ENCODE measurements around the gene SLC34A1.
"Not testable (repeated sequence)": the region's sequence is repeated elsewhere in the genome, so short reads cannot be mapped to it uniquely, and the experiment has no call there.

The SLC34A1 gene

GRCh38 chr5:177384134-177384533 is at the start of gene SLC34A1:
TSS of gene SLC34A1 (plus strand) at chr5:177384434. CDS start at chr5:177385742, 1,308 bp downstream.
- peaks cover 42% of the 10 kb centered on the region for H3K27me3 ChIP-seq (ENCODE audit: insufficient read depth, low read length)
- no peaks in the 10 kb centered on the region for H3K4me1 ChIP-seq (ENCODE audit: insufficient read depth, low read length)
- no peak within 1 kb of the TSS for H3K4me3 ChIP-seq (ENCODE audit: low read length)
- H3K9me3 ChIP-seq (ENCODE audit: low read length), result no peaks in the 10 kb centered on the region
- H2AFZ ChIP-seq (ENCODE audit: low read depth, low read length), result no peak within 1 kb of the TSS
- H3K36me3 ChIP-seq (ENCODE audit: insufficient read depth, low read length), result no peaks in the 10 kb centered on the region

- no peak overlapping the region for H3K4me3 ChIP-seq (ENCODE audit: low read length)
- no peaks in the 10 kb centered on the region for H3K9me3 ChIP-seq (ENCODE audit: low read length)
- H3K4me1 ChIP-seq (ENCODE audit: insufficient read depth, low read length), result no peaks in the 10 kb centered on the region
- H3K27me3 ChIP-seq (ENCODE audit: insufficient read depth, low read length), result no peaks in the 10 kb centered on the region
- peaks cover 75% of the 10 kb centered on the region for H3K36me3 ChIP-seq (ENCODE audit: insufficient read depth, low read length)
- H2AFZ ChIP-seq (ENCODE audit: low read depth, low read length), result no peak overlapping the region
Measured at GRCh38 chr5:177334781-177335700, 49.2 kb upstream of the SLC34A1 start.

- Histone ChIP-seq H3K4me1 (ENCODE audit: insufficient read depth, low read length) (no peaks in the 10 kb centered on the region), H3K36me3 (ENCODE audit: insufficient read depth, low read length) (peaks cover 69% of the 10 kb centered on the region), H3K27me3 (ENCODE audit: insufficient read depth, low read length) (no peaks in the 10 kb centered on the region), H2AFZ (ENCODE audit: low read depth, low read length) (no peak overlapping the region), H3K9me3 (ENCODE audit: low read length) (no peaks in the 10 kb centered on the region), H3K4me3 (ENCODE audit: low read length) (no peak overlapping the region)
Measured at GRCh38 chr5:177335701-177336065, 48.6 kb upstream of the SLC34A1 start.

GRCh38 chr5:177336112-177336511 is 48.1 kb upstream of the SLC34A1 start:
- H3K9me3 ChIP-seq (ENCODE audit: low read length), result no peaks in the 10 kb centered on the region

GRCh38 chr5:177336603-177337494 is 47.4 kb upstream of the SLC34A1 start:
- no peaks in the 10 kb centered on the region for H3K9me3 ChIP-seq (ENCODE audit: low read length)
- H3K4me1 ChIP-seq (ENCODE audit: insufficient read depth, low read length), result no peaks in the 10 kb centered on the region
- no peak overlapping the region for H2AFZ ChIP-seq (ENCODE audit: low read depth, low read length)
- H3K4me3 ChIP-seq (ENCODE audit: low read length), result no peak overlapping the region
- H3K27me3 ChIP-seq (ENCODE audit: insufficient read depth, low read length), result no peaks in the 10 kb centered on the region
- peaks cover 63% of the 10 kb centered on the region for H3K36me3 ChIP-seq (ENCODE audit: insufficient read depth, low read length)

More at GRCh38 chr5:177336112-177336511, 48.1 kb upstream of the SLC34A1 start:
- peaks cover 64% of the 10 kb centered on the region for H3K36me3 ChIP-seq (ENCODE audit: insufficient read depth, low read length)
- no peaks in the 10 kb centered on the region for H3K4me1 ChIP-seq (ENCODE audit: insufficient read depth, low read length)
- no peaks in the 10 kb centered on the region for H3K27me3 ChIP-seq (ENCODE audit: insufficient read depth, low read length)
- no peak overlapping the region for H3K4me3 ChIP-seq (ENCODE audit: low read length)
- no peak overlapping the region for H2AFZ ChIP-seq (ENCODE audit: low read depth, low read length)

- Histone ChIP-seq H2AFZ (ENCODE audit: low read depth, low read length) (no peak overlapping the region), H3K9me3 (ENCODE audit: low read length) (no peaks in the 10 kb centered on the region), H3K4me1 (ENCODE audit: insufficient read depth, low read length) (no peaks in the 10 kb centered on the region), H3K36me3 (ENCODE audit: insufficient read depth, low read length) (peaks cover 58% of the 10 kb centered on the region), H3K27me3 (ENCODE audit: insufficient read depth, low read length) (no peaks in the 10 kb centered on the region), H3K4me3 (ENCODE audit: low read length) (no peak overlapping the region)
Measured at GRCh38 chr5:177338251-177339106, 45.8 kb upstream of the SLC34A1 start.

- Histone ChIP-seq H3K9me3 (ENCODE audit: low read length) (no peaks in the 10 kb centered on the region), H2AFZ (ENCODE audit: low read depth, low read length) (no peak overlapping the region), H3K4me3 (ENCODE audit: low read length) (no peak overlapping the region), H3K4me1 (ENCODE audit: insufficient read depth, low read length) (no peaks in the 10 kb centered on the region), H3K27me3 (ENCODE audit: insufficient read depth, low read length) (no peaks in the 10 kb centered on the region), H3K36me3 (ENCODE audit: insufficient read depth, low read length) (peaks cover 57% of the 10 kb centered on the region)
Measured at GRCh38 chr5:177339107-177339638, 45.1 kb upstream of the SLC34A1 start.

GRCh38 chr5:177343000-177343399 is 41.2 kb upstream of the SLC34A1 start:
- not testable (repeated sequence) for H2AFZ ChIP-seq (ENCODE audit: low read depth, low read length); H3K4me3 ChIP-seq (ENCODE audit: low read length); H3K27me3 ChIP-seq (ENCODE audit: insufficient read depth, low read length); H3K4me1 ChIP-seq (ENCODE audit: insufficient read depth, low read length); H3K9me3 ChIP-seq (ENCODE audit: low read length)
- peaks cover 33% of the 10 kb centered on the region for H3K36me3 ChIP-seq (ENCODE audit: insufficient read depth, low read length)

- no peak overlapping the region for H3K4me3 ChIP-seq (ENCODE audit: low read length)
- H3K27me3 ChIP-seq (ENCODE audit: insufficient read depth, low read length), result no peaks in the 10 kb centered on the region
- H3K4me1 ChIP-seq (ENCODE audit: insufficient read depth, low read length), result no peaks in the 10 kb centered on the region
- H3K9me3 ChIP-seq (ENCODE audit: low read length), result no peaks in the 10 kb centered on the region
- H2AFZ ChIP-seq (ENCODE audit: low read depth, low read length), result no peak overlapping the region
- peaks cover 29% of the 10 kb centered on the region for H3K36me3 ChIP-seq (ENCODE audit: insufficient read depth, low read length)
Measured at GRCh38 chr5:177343777-177344176, 40.5 kb upstream of the SLC34A1 start.

GRCh38 chr5:177344891-177345290 is 39.3 kb upstream of the SLC34A1 start:
- Histone ChIP-seq H3K36me3 (ENCODE audit: insufficient read depth, low read length) (peaks cover 29% of the 10 kb centered on the region), H3K4me1 (ENCODE audit: insufficient read depth, low read length) (peaks cover 4% of the 10 kb centered on the region), H3K4me3 (ENCODE audit: low read length) (no peak overlapping the region), H3K27me3 (ENCODE audit: insufficient read depth, low read length) (no peaks in the 10 kb centered on the region), H2AFZ (ENCODE audit: low read depth, low read length) (no peak overlapping the region), H3K9me3 (ENCODE audit: low read length) (no peaks in the 10 kb centered on the region)

- Histone ChIP-seq H2AFZ (ENCODE audit: low read depth, low read length) (no peak overlapping the region), H3K9me3 (ENCODE audit: low read length) (no peaks in the 10 kb centered on the region), H3K27me3 (ENCODE audit: insufficient read depth, low read length) (no peaks in the 10 kb centered on the region), H3K36me3 (ENCODE audit: insufficient read depth, low read length) (peaks cover 24% of the 10 kb centered on the region), H3K4me1 (ENCODE audit: insufficient read depth, low read length) (peaks cover 16% of the 10 kb centered on the region), H3K4me3 (ENCODE audit: low read length) (no peak overlapping the region)
Measured at GRCh38 chr5:177346820-177347219, 37.4 kb upstream of the SLC34A1 start.

- no peak overlapping the region for H3K4me3 ChIP-seq (ENCODE audit: low read length)
- H3K36me3 ChIP-seq (ENCODE audit: insufficient read depth, low read length), result peaks cover 22% of the 10 kb centered on the region
- no peak overlapping the region for H2AFZ ChIP-seq (ENCODE audit: low read depth, low read length)
- H3K9me3 ChIP-seq (ENCODE audit: low read length), result no peaks in the 10 kb centered on the region
- no peaks in the 10 kb centered on the region for H3K27me3 ChIP-seq (ENCODE audit: insufficient read depth, low read length)
- peaks cover 20% of the 10 kb centered on the region for H3K4me1 ChIP-seq (ENCODE audit: insufficient read depth, low read length)
Measured at GRCh38 chr5:177347699-177348098, 36.5 kb upstream of the SLC34A1 start.
